ENCODE measurements around the gene COL7A1. TPM values are rescaled to one million over a fixed set of nuclear protein-coding genes. Genes with fewer than 3 reads are reported as not detected.

The COL7A1 gene
- total RNA-seq, 4 donors from 2014 or later: 0.88 to 21.6 (median 19.1) TPM

DNA sequence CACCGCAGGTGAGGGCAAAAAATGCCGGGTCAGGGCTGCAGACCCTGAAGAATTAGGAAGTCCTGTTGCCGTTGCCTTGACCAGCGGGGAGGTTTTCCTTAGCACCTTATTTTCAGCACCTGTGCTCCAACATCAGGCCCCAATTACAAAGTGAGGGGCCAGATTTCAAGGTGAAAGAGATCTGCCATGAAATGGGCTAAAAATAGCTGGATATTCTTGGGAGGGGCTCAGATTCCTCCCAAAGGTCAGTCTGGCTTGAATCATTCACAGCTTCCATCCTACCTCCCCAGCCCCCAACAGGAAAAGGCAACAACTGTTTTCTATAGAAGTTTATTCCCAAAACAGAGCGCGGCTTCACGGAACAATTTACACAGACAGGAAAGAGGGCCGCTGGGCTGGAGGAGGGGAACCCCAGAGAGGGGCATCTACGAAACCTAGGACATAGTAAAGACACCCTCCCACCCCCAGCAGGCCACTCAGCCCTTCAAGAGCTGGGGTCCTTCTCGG lies 41.1 kb upstream of the COL7A1 start:
- no peak for DNase-seq
- Histone ChIP-seq H3K27ac (peak overlapping the region; percentile 77 to 80), H3K4me3 (peak overlapping the region; percentile 66 to 94), H3K4me1 (peaks cover 0 to 5% of the 10 kb centered on the region in 2 donors), H3K27me3 (no peaks in the 10 kb centered on the region), H3K9me3 (no peaks in the 10 kb centered on the region), H3K36me3 (no peaks in the 10 kb centered on the region)
- TF ChIP-seq, protein P1, sequence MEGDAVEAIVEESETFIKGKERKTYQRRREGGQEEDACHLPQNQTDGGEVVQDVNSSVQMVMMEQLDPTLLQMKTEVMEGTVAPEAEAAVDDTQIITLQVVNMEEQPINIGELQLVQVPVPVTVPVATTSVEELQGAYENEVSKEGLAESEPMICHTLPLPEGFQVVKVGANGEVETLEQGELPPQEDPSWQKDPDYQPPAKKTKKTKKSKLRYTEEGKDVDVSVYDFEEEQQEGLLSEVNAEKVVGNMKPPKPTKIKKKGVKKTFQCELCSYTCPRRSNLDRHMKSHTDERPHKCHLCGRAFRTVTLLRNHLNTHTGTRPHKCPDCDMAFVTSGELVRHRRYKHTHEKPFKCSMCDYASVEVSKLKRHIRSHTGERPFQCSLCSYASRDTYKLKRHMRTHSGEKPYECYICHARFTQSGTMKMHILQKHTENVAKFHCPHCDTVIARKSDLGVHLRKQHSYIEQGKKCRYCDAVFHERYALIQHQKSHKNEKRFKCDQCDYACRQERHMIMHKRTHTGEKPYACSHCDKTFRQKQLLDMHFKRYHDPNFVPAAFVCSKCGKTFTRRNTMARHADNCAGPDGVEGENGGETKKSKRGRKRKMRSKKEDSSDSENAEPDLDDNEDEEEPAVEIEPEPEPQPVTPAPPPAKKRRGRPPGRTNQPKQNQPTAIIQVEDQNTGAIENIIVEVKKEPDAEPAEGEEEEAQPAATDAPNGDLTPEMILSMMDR (IDR thresholded peaks at IDR 0.05): no peak
- no peak for TF ChIP-seq POLR2A (IDR thresholded peaks at IDR 0.05)
- intact Hi-C loops (cut with DNase I; ENCODE audit: low total_unique reads): no loop called here

DNA sequence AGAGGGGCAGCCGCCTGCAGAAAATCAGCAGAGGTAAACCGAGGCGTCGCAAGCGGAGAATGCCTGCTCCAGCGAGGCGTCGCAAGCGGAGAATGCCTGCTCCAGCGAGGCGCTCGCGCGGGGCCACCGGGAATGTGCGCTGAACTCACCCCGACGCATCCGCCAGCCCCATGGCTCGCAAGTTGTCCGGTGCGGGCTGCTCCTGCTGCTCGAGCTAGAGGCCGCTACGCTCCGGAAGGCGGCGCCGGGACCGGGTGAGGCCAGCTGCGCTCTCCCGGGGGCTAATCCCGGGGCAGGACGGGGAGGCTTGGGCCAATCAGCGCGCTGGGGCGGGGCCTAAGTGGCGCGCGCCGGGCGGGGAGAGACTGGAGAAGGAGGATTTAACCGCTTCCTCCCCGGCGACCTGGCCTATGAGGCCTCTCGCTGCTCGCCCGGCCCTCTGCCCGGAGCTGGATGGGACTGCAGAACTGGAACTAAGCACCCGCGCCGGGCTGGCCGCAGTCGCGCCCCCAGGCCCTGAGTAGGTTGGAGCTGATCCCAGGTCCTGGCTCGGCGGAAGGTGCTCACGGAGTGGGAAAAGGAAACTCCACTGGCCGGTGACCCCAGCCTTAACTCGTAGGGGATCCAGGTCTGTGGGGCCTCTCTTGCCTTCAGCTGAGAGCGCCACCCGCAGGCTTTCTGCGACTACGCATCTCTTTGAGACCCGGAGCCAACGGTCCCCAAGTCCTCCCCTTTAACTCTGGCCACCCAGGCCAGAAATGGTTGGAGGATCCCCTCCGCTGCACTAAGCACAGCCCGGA lies 40.3 kb upstream of the COL7A1 start, which contains the start of gene SLC26A6:
SLC26A6 (minus strand) TSS at position 240 of the 800 bp plus-strand sequence; CDS start at position 172, 68 bp downstream.
- TF ChIP-seq, protein P1 (IDR thresholded peaks at IDR 0.05): peak; percentile 39 to 66 (median 64)
- peak; percentile 34 to 73 for TF ChIP-seq POLR2A (IDR thresholded peaks at IDR 0.05)
- no peaks in the 10 kb centered on the region for H3K9me3 ChIP-seq
- DNase-seq: peak; percentile 94 to 96
- H3K27ac ChIP-seq: peak within 1 kb of the TSS; percentile 77 to 80
- H3K4me1 ChIP-seq: peaks cover 0 to 5% of the 10 kb centered on the region in 2 donors
- H3K4me3 ChIP-seq: peak within 1 kb of the TSS; percentile 66 to 94
- no peaks in the 10 kb centered on the region for H3K36me3 ChIP-seq
- intact Hi-C loops (cut with DNase I; ENCODE audit: low total_unique reads): no loop called here
- no peaks in the 10 kb centered on the region for H3K27me3 ChIP-seq

DNA sequence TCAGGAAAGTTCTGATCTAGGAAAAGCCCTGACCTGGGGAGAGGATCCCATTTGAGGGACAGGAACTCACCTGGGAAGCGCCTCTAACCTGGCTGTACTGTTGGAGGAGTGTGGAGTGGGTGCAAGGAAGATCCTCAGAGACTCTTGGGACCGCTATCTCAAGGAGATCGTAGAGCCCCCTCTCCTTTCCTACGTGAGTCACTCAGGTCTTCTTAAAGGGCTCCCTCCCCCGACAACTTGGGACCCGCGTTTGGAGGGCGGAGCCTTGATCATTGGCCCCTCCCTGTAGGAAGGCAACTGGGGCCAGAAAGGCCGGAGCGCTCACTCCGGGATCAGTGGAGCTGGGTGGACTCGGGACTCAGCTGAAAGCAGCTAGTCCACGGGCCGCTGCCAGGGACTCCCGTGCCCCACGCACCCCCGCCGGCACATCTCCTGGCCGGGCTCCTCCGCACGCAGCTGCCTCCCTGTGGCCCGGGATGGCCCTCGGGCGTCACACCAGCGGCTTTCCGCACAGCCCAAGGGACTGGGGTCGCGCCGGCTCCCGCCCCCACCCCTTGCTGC lies 39.6 kb upstream of the COL7A1 start:
- intact Hi-C loops (cut with DNase I; ENCODE audit: low total_unique reads): no loop called here
- TF ChIP-seq, protein P1 (IDR thresholded peaks at IDR 0.05): no peak
- no peak for TF ChIP-seq POLR2A (IDR thresholded peaks at IDR 0.05)

DNA sequence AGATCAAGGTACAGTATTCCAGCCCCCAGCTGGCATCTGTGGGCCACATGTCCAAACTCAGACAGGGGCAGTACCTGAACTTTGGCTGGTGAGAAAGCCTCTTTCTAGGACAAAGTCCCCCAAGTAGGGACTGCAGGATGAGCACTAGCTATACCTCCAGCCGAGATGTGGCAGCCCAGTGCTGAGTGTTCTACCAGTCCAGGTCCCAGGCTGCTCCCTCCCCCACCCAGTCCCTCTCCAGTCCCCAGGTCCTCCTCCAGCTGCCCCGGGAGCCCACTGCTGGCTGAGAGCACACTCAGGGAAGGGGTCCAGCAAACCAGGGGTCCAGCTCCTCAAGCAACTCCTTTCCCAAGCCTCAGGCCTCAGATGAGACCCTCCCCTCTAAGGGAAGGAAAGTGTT lies 38.6 kb upstream of the COL7A1 start:
- Histone ChIP-seq H3K27ac (no peak overlapping the region), H3K4me1 (peaks cover 0 to 5% of the 10 kb centered on the region in 2 donors), H3K4me3 (no peak overlapping the region), H3K36me3 (no peaks in the 10 kb centered on the region), H3K9me3 (no peaks in the 10 kb centered on the region), H3K27me3 (no peaks in the 10 kb centered on the region)
- intact Hi-C loops (cut with DNase I; ENCODE audit: low total_unique reads): no loop called here
- TF ChIP-seq, protein P1 (IDR thresholded peaks at IDR 0.05): no peak
- TF ChIP-seq POLR2A (IDR thresholded peaks at IDR 0.05): no peak
- DNase-seq: no peak

More for the DNA sequence above, 39.6 kb upstream of the COL7A1 start:
- Histone ChIP-seq H3K9me3 (no peaks in the 10 kb centered on the region), H3K27ac (peak overlapping the region; percentile 77 to 80), H3K4me3 (peak overlapping the region; percentile 66 to 94), H3K27me3 (no peaks in the 10 kb centered on the region), H3K36me3 (no peaks in the 10 kb centered on the region), H3K4me1 (peaks cover 0 to 5% of the 10 kb centered on the region in 2 donors)
- peak; percentile 66 to 68 for DNase-seq

DNA sequence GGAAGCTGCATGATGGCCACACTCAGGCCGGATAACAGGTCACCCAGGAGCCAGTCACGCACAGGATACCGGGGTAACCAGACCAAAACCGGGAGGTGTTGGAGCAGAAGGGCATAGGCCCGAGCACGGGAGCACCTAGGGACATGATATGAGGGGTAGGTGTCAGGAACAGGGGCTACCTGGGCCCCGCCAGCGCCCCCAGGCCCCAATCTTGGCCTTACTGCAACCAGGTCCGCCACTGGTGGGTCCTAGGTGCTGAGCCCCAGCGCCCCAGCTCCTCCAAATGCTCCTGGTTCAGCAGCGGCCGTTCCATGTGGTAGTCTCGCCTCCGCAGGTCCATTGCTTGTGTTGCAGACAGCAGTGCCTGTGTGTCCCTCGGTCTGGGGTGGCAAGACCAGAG lies 38.1 kb upstream of the COL7A1 start:
- Histone ChIP-seq H3K27ac (no peak overlapping the region), H3K27me3 (no peaks in the 10 kb centered on the region), H3K4me1 (peaks cover 0 to 5% of the 10 kb centered on the region in 2 donors), H3K36me3 (no peaks in the 10 kb centered on the region), H3K4me3 (no peak overlapping the region), H3K9me3 (no peaks in the 10 kb centered on the region)
- no peak for DNase-seq
- TF ChIP-seq POLR2A (IDR thresholded peaks at IDR 0.05): no peak
- TF ChIP-seq, protein P1 (IDR thresholded peaks at IDR 0.05): no peak
- intact Hi-C loops (cut with DNase I; ENCODE audit: low total_unique reads): no loop called here

Measured in uterus (tissue), 4 donors.